HG02588 (cell line): ENCODE data around the gene PPP1R37.

ENCODE experiments used
- ATAC-seq: cut with Tn5 transposase; IDR thresholded peaks from one replicate; pipeline ENCODE4 v1.9.1; 2021; ENCODE audit warnings: mild to moderate bottlenecking, moderate library complexity; ENCODE audit not compliant: unreplicated experiment

PPP1R37 gene

GRCh38 chr19:45164577-45165335, 71.8 kb downstream of the PPP1R37 start:
- peak; percentile 72 for ATAC-seq

GRCh38 chr19:45166723-45167252, 73.8 kb downstream of the PPP1R37 start:
- ATAC-seq, result no peak

- ATAC-seq, result no peak
These were observed 75.9 kb downstream of the PPP1R37 start for GRCh38 chr19:45168767-45169351.

- no peak for ATAC-seq
These were observed 76.6 kb downstream of the PPP1R37 start for GRCh38 chr19:45169602-45170001.

GRCh38 chr19:45170146-45171106, 77.4 kb downstream of the PPP1R37 start:
- ATAC-seq, result no peak

- no peak for ATAC-seq
These were observed 78.2 kb downstream of the PPP1R37 start for GRCh38 chr19:45171211-45171623.

- no peak for ATAC-seq
These were observed 79.2 kb downstream of the PPP1R37 start for GRCh38 chr19:45172173-45172572.

GRCh38 chr19:45172611-45173208, 79.7 kb downstream of the PPP1R37 start:
- ATAC-seq, result no peak

GRCh38 chr19:45173816-45174215, 80.8 kb downstream of the PPP1R37 start:
- ATAC-seq, result no peak

- no peak for ATAC-seq
These were observed 82.8 kb downstream of the PPP1R37 start for GRCh38 chr19:45175515-45176345.

GRCh38 chr19:45177817-45178261, 84.9 kb downstream of the PPP1R37 start, which contains the start of gene TRAPPC6A:
TSS of gene TRAPPC6A (minus strand) at chr19:45178237. CDS start at chr19:45178218, 19 bp downstream.
- ATAC-seq, result peak; percentile 6

GRCh38 chr19:45178262-45179071, 85.5 kb downstream of the PPP1R37 start, which contains the start of gene BLOC1S3:
TSS of gene BLOC1S3 (plus strand) at chr19:45178784. CDS start at chr19:45179297, 513 bp downstream.
- peak; percentile 76 for ATAC-seq

GRCh38 chr19:45179072-45179891, 86.3 kb downstream of the PPP1R37 start:
- peak; percentile 1 for ATAC-seq

GRCh38 chr19:45179892-45180370, 87.0 kb downstream of the PPP1R37 start:
- ATAC-seq, result no peak

- no peak for ATAC-seq
These were observed 88.0 kb downstream of the PPP1R37 start for GRCh38 chr19:45180936-45181335.

GRCh38 chr19:45182758-45183157, 89.8 kb downstream of the PPP1R37 start:
- no peak for ATAC-seq

- ATAC-seq, result no peak
These were observed 91.1 kb downstream of the PPP1R37 start for GRCh38 chr19:45184115-45184514.
